ENCODE measurements around the gene ALG9.

DNA sequence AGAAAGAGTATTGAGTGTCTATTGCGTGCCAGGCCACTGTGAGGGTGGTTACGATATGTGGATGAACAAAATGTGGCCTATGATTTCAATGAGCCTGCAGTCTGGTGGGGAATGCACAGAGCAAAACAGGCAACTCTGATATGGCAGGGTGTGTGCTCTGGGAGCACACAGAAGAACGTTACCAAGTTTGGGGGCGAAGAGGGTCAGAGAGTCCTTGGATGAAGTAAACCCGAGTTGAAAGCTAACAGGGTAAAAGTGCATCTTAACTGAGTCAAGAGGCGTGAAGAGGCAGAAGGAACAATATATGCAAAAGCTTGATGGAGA is 8.2 kb upstream of the ALG9 start:
- no peak for TF ChIP-seq CTCF (IDR thresholded peaks at IDR 0.05 in 8 of 11, conservative IDR thresholded peaks at IDR 0.05 in 3 of 11)
- no peak for TF ChIP-seq POLR2A (IDR thresholded peaks at IDR 0.05)

All from spleen (tissue), 7 donors.